ENCODE results near the gene ASB14. TPM values are rescaled to one million over a fixed set of nuclear protein-coding genes. Genes with fewer than 3 reads are reported as not detected.
"Not testable (repeated sequence)": the region's sequence is repeated elsewhere in the genome, so short reads cannot be mapped to it uniquely, and the experiment has no call there.

The ASB14 gene
- total RNA-seq (2021) (not detected in 2 replicates), Bru-seq, nascent RNA (percentile 7 among the genes with signal in this experiment), BruChase-seq, experiment 1, labeled RNA remaining after a 2-hour chase (not detected), BruChase-seq, experiment 2, labeled RNA remaining after a 6-hour chase (percentile 3 among the genes with signal in this experiment)
- long read RNA-seq, partial matches to known transcripts, result 0 of 1 reads
- long read RNA-seq, other reads (novel, unspliced or antisense), result 1 of 1 reads

GRCh38 chr3:57292159-57292896, at the start of gene ASB14:
Gene ASB14 (minus strand): TSS chr3:57292685. CDS start chr3:57292033, 652 bp downstream.
- Histone ChIP-seq H3K4me3 (ENCODE audit: low read depth, low read length, poor library complexity, severe bottlenecking) (no peak within 1 kb of the TSS), H3K4me1 (ENCODE audit: insufficient read depth, low read length, poor library complexity, severe bottlenecking) (no peaks in the 10 kb centered on the region), H3K9me3 (ENCODE audit: low read depth, low read length, poor library complexity, severe bottlenecking) (no peaks in the 10 kb centered on the region), H3K27ac (ENCODE audit: low read depth, low read length, poor library complexity, severe bottlenecking) (no peak within 1 kb of the TSS), H3K27me3 (replicated peaks; ENCODE audit: insufficient read depth, low read depth, low read length, poor library complexity) (no peaks in the 10 kb centered on the region), H3K36me3 (ENCODE audit: insufficient read depth, low read length, poor library complexity, severe bottlenecking) (no peaks in the 10 kb centered on the region)
- ChIA-PET POLR2A (ENCODE audit: low non-redundant PET) (no interaction called here), CTCF (no interaction called here)
- no TSS peak for BruUV-seq (replicated peaks)
- no peak for DNase-seq (ENCODE audit: low spot score)
- no peak for TF ChIP-seq EZH2 (IDR thresholded peaks at IDR 0.05; ENCODE audit: borderline replicate concordance, low read depth, low read length, poor library complexity, severe bottlenecking)
- TF ChIP-seq, protein P1, sequence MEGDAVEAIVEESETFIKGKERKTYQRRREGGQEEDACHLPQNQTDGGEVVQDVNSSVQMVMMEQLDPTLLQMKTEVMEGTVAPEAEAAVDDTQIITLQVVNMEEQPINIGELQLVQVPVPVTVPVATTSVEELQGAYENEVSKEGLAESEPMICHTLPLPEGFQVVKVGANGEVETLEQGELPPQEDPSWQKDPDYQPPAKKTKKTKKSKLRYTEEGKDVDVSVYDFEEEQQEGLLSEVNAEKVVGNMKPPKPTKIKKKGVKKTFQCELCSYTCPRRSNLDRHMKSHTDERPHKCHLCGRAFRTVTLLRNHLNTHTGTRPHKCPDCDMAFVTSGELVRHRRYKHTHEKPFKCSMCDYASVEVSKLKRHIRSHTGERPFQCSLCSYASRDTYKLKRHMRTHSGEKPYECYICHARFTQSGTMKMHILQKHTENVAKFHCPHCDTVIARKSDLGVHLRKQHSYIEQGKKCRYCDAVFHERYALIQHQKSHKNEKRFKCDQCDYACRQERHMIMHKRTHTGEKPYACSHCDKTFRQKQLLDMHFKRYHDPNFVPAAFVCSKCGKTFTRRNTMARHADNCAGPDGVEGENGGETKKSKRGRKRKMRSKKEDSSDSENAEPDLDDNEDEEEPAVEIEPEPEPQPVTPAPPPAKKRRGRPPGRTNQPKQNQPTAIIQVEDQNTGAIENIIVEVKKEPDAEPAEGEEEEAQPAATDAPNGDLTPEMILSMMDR (conservative IDR thresholded peaks at IDR 0.05; ENCODE audit: low read depth, low read length), result no peak
- intact Hi-C loops (cut with micrococcal nuclease; ENCODE audit: unreplicated experiment), result no loop called here

DNA sequence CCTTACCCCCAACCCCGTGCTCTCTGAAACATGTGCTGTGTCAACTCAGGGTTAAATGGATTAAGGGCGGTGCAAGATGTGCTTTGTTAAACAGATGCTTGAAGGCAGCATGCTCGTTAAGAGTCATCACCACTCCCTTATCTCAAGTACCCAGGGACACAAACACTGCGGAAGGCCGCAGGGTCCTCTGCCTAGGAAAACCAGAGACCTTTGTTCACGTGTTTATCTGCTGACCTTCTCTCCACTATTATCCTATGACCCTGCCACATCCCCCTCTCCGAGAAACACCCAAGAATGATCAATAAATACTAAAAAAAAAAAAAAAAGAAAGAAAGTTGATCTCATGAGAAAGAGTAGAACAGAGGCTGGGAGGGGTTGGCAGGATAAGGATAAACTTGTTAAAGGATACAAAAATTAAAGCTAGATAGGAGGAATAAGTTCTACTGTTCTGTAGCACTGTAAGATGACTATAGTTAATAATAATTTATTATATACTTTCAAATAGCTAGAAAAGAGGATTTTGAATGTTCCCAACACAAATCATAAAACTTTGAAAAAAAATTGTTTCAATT, 46.7 kb upstream of the ASB14 start:
- H3K9me3 ChIP-seq (ENCODE audit: low read depth, low read length, poor library complexity, severe bottlenecking); POLR2A ChIA-PET (ENCODE audit: low non-redundant PET); DNase-seq (ENCODE audit: low spot score); H3K27ac ChIP-seq (ENCODE audit: low read depth, low read length, poor library complexity, severe bottlenecking); CTCF ChIA-PET; H3K27me3 ChIP-seq (replicated peaks; ENCODE audit: insufficient read depth, low read depth, low read length, poor library complexity); BruUV-seq (replicated peaks); intact Hi-C loops (cut with micrococcal nuclease; ENCODE audit: unreplicated experiment); H3K4me1 ChIP-seq (ENCODE audit: insufficient read depth, low read length, poor library complexity, severe bottlenecking); H3K36me3 ChIP-seq (ENCODE audit: insufficient read depth, low read length, poor library complexity, severe bottlenecking); H3K4me3 ChIP-seq (ENCODE audit: low read depth, low read length, poor library complexity, severe bottlenecking): not testable (repeated sequence)

- CTCF ChIA-PET; DNase-seq (ENCODE audit: low spot score); H3K9me3 ChIP-seq (ENCODE audit: low read depth, low read length, poor library complexity, severe bottlenecking); intact Hi-C loops (cut with micrococcal nuclease; ENCODE audit: unreplicated experiment); H3K36me3 ChIP-seq (ENCODE audit: insufficient read depth, low read length, poor library complexity, severe bottlenecking); H3K4me1 ChIP-seq (ENCODE audit: insufficient read depth, low read length, poor library complexity, severe bottlenecking); H3K27ac ChIP-seq (ENCODE audit: low read depth, low read length, poor library complexity, severe bottlenecking); BruUV-seq (replicated peaks); H3K27me3 ChIP-seq (replicated peaks; ENCODE audit: insufficient read depth, low read depth, low read length, poor library complexity); H3K4me3 ChIP-seq (ENCODE audit: low read depth, low read length, poor library complexity, severe bottlenecking); POLR2A ChIA-PET (ENCODE audit: low non-redundant PET): not testable (repeated sequence)
Measured at GRCh38 chr3:57338272-57339070, 46.0 kb upstream of the ASB14 start.

- Histone ChIP-seq H3K27me3 (replicated peaks; ENCODE audit: insufficient read depth, low read depth, low read length, poor library complexity) (peaks cover 3% of the 10 kb centered on the region), H3K4me3 (ENCODE audit: low read depth, low read length, poor library complexity, severe bottlenecking) (no peak overlapping the region), H3K27ac (ENCODE audit: low read depth, low read length, poor library complexity, severe bottlenecking) (no peak overlapping the region), H3K9me3 (ENCODE audit: low read depth, low read length, poor library complexity, severe bottlenecking) (no peaks in the 10 kb centered on the region), H3K4me1 (ENCODE audit: insufficient read depth, low read length, poor library complexity, severe bottlenecking) (no peaks in the 10 kb centered on the region), H3K36me3 (ENCODE audit: insufficient read depth, low read length, poor library complexity, severe bottlenecking) (no peaks in the 10 kb centered on the region)
- TF ChIP-seq, protein P1 (conservative IDR thresholded peaks at IDR 0.05; ENCODE audit: low read depth, low read length), result no peak
- TF ChIP-seq EZH2 (IDR thresholded peaks at IDR 0.05; ENCODE audit: borderline replicate concordance, low read depth, low read length, poor library complexity, severe bottlenecking), result no peak
- ChIA-PET POLR2A (ENCODE audit: low non-redundant PET) (no interaction called here), CTCF (no interaction called here)
- intact Hi-C loops (cut with micrococcal nuclease; ENCODE audit: unreplicated experiment), result no loop called here
- no peak for DNase-seq (ENCODE audit: low spot score)
- no TSS peak for BruUV-seq (replicated peaks)
Measured at GRCh38 chr3:57335283-57335938, 42.9 kb upstream of the ASB14 start.

Data from A673 (cell line).